Measurements from ENCODE around the gene TDP1.

The TDP1 gene

DNA sequence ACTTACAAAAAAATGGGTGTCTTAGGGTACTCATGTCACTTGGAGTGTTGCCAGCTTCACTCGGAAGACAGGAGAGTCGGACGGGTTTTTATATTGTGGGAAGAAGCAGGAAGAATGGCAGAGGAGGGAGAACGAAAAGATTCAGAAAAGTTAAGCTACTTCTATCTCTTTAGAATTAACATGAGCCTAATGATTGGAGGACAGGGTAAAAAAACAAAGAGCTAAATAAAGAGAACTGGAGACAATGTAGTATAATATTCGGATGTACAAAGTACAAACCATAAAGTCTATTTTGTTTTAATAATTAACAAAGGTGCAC, 45.1 kb upstream of the TDP1 start:
- Histone ChIP-seq H3K4me3 (replicated peaks; ENCODE audit: insufficient read depth, low read length) (no peak overlapping the region), H3K27ac (replicated peaks) (no peak overlapping the region), H3K27me3 (ENCODE audit: insufficient read depth, poor library complexity, severe bottlenecking) (no peaks in the 10 kb centered on the region)
- DNase-seq (ENCODE audit: low read depth in 1 of 2, low spot score in 1 of 2) = no peak
- TF ChIP-seq SPI1 (IDR thresholded peaks at IDR 0.05; ENCODE audit: borderline replicate concordance, low read depth) (no peak), GABPA (IDR thresholded peaks at IDR 0.05; ENCODE audit: low read depth) (no peak), POLR2AphosphoS5 (IDR thresholded peaks at IDR 0.05; ENCODE audit: low read depth) (no peak)
- TF ChIP-seq, protein P1, sequence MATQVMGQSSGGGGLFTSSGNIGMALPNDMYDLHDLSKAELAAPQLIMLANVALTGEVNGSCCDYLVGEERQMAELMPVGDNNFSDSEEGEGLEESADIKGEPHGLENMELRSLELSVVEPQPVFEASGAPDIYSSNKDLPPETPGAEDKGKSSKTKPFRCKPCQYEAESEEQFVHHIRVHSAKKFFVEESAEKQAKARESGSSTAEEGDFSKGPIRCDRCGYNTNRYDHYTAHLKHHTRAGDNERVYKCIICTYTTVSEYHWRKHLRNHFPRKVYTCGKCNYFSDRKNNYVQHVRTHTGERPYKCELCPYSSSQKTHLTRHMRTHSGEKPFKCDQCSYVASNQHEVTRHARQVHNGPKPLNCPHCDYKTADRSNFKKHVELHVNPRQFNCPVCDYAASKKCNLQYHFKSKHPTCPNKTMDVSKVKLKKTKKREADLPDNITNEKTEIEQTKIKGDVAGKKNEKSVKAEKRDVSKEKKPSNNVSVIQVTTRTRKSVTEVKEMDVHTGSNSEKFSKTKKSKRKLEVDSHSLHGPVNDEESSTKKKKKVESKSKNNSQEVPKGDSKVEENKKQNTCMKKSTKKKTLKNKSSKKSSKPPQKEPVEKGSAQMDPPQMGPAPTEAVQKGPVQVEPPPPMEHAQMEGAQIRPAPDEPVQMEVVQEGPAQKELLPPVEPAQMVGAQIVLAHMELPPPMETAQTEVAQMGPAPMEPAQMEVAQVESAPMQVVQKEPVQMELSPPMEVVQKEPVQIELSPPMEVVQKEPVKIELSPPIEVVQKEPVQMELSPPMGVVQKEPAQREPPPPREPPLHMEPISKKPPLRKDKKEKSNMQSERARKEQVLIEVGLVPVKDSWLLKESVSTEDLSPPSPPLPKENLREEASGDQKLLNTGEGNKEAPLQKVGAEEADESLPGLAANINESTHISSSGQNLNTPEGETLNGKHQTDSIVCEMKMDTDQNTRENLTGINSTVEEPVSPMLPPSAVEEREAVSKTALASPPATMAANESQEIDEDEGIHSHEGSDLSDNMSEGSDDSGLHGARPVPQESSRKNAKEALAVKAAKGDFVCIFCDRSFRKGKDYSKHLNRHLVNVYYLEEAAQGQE (IDR thresholded peaks at IDR 0.05; ENCODE audit: insufficient replicate concordance, low read depth) = no peak
- TF ChIP-seq, protein P2, sequence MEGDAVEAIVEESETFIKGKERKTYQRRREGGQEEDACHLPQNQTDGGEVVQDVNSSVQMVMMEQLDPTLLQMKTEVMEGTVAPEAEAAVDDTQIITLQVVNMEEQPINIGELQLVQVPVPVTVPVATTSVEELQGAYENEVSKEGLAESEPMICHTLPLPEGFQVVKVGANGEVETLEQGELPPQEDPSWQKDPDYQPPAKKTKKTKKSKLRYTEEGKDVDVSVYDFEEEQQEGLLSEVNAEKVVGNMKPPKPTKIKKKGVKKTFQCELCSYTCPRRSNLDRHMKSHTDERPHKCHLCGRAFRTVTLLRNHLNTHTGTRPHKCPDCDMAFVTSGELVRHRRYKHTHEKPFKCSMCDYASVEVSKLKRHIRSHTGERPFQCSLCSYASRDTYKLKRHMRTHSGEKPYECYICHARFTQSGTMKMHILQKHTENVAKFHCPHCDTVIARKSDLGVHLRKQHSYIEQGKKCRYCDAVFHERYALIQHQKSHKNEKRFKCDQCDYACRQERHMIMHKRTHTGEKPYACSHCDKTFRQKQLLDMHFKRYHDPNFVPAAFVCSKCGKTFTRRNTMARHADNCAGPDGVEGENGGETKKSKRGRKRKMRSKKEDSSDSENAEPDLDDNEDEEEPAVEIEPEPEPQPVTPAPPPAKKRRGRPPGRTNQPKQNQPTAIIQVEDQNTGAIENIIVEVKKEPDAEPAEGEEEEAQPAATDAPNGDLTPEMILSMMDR (IDR thresholded peaks at IDR 0.05; ENCODE audit: insufficient read depth, low read length) = no peak

GRCh38 chr14:89911010-89911919, 44.5 kb upstream of the TDP1 start:
- TF ChIP-seq, protein P1 (IDR thresholded peaks at IDR 0.05; ENCODE audit: insufficient replicate concordance, low read depth) = no peak
- TF ChIP-seq GABPA (IDR thresholded peaks at IDR 0.05; ENCODE audit: low read depth) (no peak), SPI1 (IDR thresholded peaks at IDR 0.05; ENCODE audit: borderline replicate concordance, low read depth) (no peak), POLR2AphosphoS5 (IDR thresholded peaks at IDR 0.05; ENCODE audit: low read depth) (no peak)
- TF ChIP-seq, protein P2 (IDR thresholded peaks at IDR 0.05; ENCODE audit: insufficient read depth, low read length) = no peak
- DNase-seq (ENCODE audit: low read depth in 1 of 2, low spot score in 1 of 2) = no peak
- Histone ChIP-seq H3K4me3 (replicated peaks; ENCODE audit: insufficient read depth, low read length) (no peak overlapping the region), H3K27ac (replicated peaks) (no peak overlapping the region), H3K27me3 (ENCODE audit: insufficient read depth, poor library complexity, severe bottlenecking) (no peaks in the 10 kb centered on the region)

DNA sequence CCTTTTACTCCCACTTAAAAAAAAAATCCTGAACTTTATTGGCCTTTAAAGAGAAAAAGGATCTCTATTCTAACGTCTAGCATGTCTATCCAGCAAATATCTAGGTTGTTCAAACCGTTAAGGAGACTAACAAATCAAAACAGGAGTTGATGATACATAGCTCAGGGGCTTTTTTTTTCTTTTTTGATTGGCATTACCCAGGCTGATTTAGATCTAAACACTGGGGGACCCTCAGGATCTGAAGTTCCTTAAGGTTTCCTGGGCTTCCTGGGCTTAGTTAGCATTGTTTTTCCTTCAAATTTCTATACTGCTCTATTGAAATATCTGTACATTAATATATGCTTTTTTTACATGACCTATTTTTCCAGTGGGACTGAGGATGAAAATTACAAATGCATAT, 43.5 kb upstream of the TDP1 start:
- H3K4me3 ChIP-seq (replicated peaks; ENCODE audit: insufficient read depth, low read length) = no peak overlapping the region
- no peak overlapping the region for H3K27ac ChIP-seq (replicated peaks)
- no peak for TF ChIP-seq GABPA (IDR thresholded peaks at IDR 0.05; ENCODE audit: low read depth)
- TF ChIP-seq POLR2AphosphoS5 (IDR thresholded peaks at IDR 0.05; ENCODE audit: low read depth) = no peak
- no peak for TF ChIP-seq SPI1 (IDR thresholded peaks at IDR 0.05; ENCODE audit: borderline replicate concordance, low read depth)
- TF ChIP-seq, protein P2 (IDR thresholded peaks at IDR 0.05; ENCODE audit: insufficient read depth, low read length) = no peak
- TF ChIP-seq, protein P1 (IDR thresholded peaks at IDR 0.05; ENCODE audit: insufficient replicate concordance, low read depth) = no peak
- no peaks in the 10 kb centered on the region for H3K27me3 ChIP-seq (ENCODE audit: insufficient read depth, poor library complexity, severe bottlenecking)
- no peak for DNase-seq (ENCODE audit: low read depth in 1 of 2, low spot score in 1 of 2)

Data from HL-60 (cell line).